A673 (cell line): ENCODE data around the gene C16orf96. TPM values are rescaled to one million over a fixed set of nuclear protein-coding genes. Genes with fewer than 3 reads are reported as not detected.

Experiments used
- BruUV-seq: library from RNA; stranded (reverse); fragments of 400-500 nt; replicated peaks from 2 replicates; lab custom pipeline; 2021; lab: Mats Ljungman, UMichigan
- CTCF ChIA-PET: fragments of 300-600 bp; sonication (Branson Sonifier 250); formaldehyde crosslinking; loops from one replicate; lab custom pipeline; 2022; ENCODE audit warnings: antibody characterized with exemption; lab: Charles Lee
- POLR2A ChIA-PET: fragments of 300-600 bp; sonication (Branson Sonifier 250); formaldehyde crosslinking; loops from one replicate; lab custom pipeline; 2022; ENCODE audit warnings: antibody characterized with exemption; ENCODE audit not compliant: low non-redundant PET; lab: Charles Lee
- DNase-seq: peaks from one replicate; pipeline ENCODE4 v3.0.0-alpha.2; 2015; ENCODE audit warnings: low spot score
- H3K27ac ChIP-seq: fragments of 200-600 bp; sonication (generic); 2 replicates; pipeline ENCODE4 v1.5.1; 2016; ENCODE audit warnings: mixed run types, low read depth, mild to moderate bottlenecking, mixed read lengths, antibody characterized with exemption, low read length; ENCODE audit not compliant: poor library complexity, severe bottlenecking
- H3K27me3 ChIP-seq: fragments of 200-600 bp; sonication (generic); replicated peaks from 2 replicates; pipeline ENCODE4 v1.6.1; 2017; ENCODE audit warnings: mixed run types, low read depth, mild to moderate bottlenecking, mixed read lengths, antibody characterized with exemption, low read length; ENCODE audit not compliant: insufficient read depth, poor library complexity
- H3K36me3 ChIP-seq: fragments of 200-600 bp; sonication (generic); 2 replicates; pipeline ENCODE4 v1.6.1; 2016; ENCODE audit warnings: mixed run types, mild to moderate bottlenecking, mixed read lengths, antibody characterized with exemption, low read length; ENCODE audit not compliant: insufficient read depth, poor library complexity, severe bottlenecking
- H3K4me1 ChIP-seq: fragments of 200-600 bp; sonication (generic); 2 replicates; pipeline ENCODE4 v1.6.1; 2017; ENCODE audit warnings: mixed run types, mild to moderate bottlenecking, mixed read lengths, antibody characterized with exemption, low read length; ENCODE audit not compliant: insufficient read depth, poor library complexity, severe bottlenecking
- H3K4me3 ChIP-seq: fragments of 200-600 bp; sonication (generic); 2 replicates; pipeline ENCODE4 v1.5.1; 2016; ENCODE audit warnings: low read depth, mixed run types, mild to moderate bottlenecking, mixed read lengths, low read length; ENCODE audit not compliant: poor library complexity, severe bottlenecking
- H3K9me3 ChIP-seq: fragments of 200-600 bp; sonication (generic); 2 replicates; pipeline ENCODE4 v1.6.1; 2016; ENCODE audit warnings: mixed run types, low read depth, mild to moderate bottlenecking, mixed read lengths, antibody characterized with exemption, low read length; ENCODE audit not compliant: poor library complexity, severe bottlenecking
- EZH2 ChIP-seq: fragments of 200-600 bp; sonication (generic); IDR thresholded peaks from 2 replicates; pipeline ENCODE4 v1.6.1; 2017; ENCODE audit warnings: borderline replicate concordance, low read depth, mild to moderate bottlenecking, mixed read lengths, antibody characterized with exemption, low read length; ENCODE audit not compliant: poor library complexity, severe bottlenecking
- intact Hi-C: fragments of 100-400 bp; cut with micrococcal nuclease; formaldehyde crosslinking; loops from one replicate; pipeline ENCODE4 v1.10.0; 2022; ENCODE audit not compliant: unreplicated experiment
- total RNA-seq: library from RNA; stranded (reverse); gene quantifications from 2 replicates; pipeline ENCODE4 v1.2.3, GENCODE V29; 2021
- TF ChIP-seq, protein P1 (sequence below): fragments of 300-800, 200-600 bp; sonication (generic); conservative IDR thresholded peaks from 2 replicates; pipeline ENCODE4 v1.5.1; 2017; ENCODE audit warnings: low read depth, mild to moderate bottlenecking, antibody characterized with exemption, low read length, moderate library complexity, mixed read lengths

Gene C16orf96
- total RNA-seq, 1 experiment from 2014 or later: not detected

DNA sequence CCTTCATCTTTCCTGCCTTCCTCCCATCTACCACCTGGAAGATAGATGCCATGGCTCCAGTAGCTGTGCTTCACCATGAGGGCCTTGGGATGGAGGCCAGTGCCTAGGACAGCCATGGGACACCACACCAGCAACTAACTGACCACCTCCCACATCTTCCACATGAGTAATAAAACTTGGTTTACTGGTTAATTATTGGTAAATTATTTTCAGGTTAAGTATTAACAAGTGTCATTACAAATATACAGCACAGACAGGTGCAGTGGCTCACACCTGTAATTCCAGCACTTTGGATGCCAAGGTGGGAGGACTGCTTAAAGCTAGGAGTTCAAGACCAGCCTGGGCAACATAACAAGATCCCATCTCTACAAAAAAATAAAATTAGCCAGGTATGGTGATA is 31.6 kb upstream of the C16orf96 start:
- CTCF ChIA-PET: no interaction called here
- no peak for DNase-seq
- H3K4me1 ChIP-seq: peaks cover 27% of the 10 kb centered on the region
- no TSS peak for BruUV-seq
- POLR2A ChIA-PET: no interaction called here
- no peaks in the 10 kb centered on the region for H3K36me3 ChIP-seq
- intact Hi-C loops: no loop called here
- no peak for TF ChIP-seq EZH2
- TF ChIP-seq, protein P1, sequence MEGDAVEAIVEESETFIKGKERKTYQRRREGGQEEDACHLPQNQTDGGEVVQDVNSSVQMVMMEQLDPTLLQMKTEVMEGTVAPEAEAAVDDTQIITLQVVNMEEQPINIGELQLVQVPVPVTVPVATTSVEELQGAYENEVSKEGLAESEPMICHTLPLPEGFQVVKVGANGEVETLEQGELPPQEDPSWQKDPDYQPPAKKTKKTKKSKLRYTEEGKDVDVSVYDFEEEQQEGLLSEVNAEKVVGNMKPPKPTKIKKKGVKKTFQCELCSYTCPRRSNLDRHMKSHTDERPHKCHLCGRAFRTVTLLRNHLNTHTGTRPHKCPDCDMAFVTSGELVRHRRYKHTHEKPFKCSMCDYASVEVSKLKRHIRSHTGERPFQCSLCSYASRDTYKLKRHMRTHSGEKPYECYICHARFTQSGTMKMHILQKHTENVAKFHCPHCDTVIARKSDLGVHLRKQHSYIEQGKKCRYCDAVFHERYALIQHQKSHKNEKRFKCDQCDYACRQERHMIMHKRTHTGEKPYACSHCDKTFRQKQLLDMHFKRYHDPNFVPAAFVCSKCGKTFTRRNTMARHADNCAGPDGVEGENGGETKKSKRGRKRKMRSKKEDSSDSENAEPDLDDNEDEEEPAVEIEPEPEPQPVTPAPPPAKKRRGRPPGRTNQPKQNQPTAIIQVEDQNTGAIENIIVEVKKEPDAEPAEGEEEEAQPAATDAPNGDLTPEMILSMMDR: no peak
- no peaks in the 10 kb centered on the region for H3K27me3 ChIP-seq
- no peak overlapping the region for H3K27ac ChIP-seq
- H3K9me3 ChIP-seq: no peaks in the 10 kb centered on the region
- H3K4me3 ChIP-seq: no peak overlapping the region

DNA sequence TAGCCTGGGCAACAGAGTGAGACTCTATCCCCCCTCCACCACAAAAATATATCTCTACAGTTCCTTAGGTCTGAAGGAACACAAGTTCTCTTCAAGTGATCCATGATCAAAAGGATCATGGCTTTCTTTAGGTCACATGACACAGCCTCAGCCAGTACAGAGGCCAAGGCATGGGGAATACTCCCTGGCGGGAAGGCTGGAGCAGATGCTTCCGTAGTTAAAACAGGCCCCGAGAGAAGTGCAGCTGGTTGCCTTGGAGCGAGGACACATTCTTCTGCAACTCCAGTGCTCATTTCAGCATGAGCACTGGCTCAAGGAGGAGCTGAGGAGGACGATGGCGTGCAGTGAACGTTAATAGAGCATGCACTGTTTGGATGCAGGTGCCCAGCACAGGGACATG is 31.1 kb upstream of the C16orf96 start:
- peaks cover 27% of the 10 kb centered on the region for H3K4me1 ChIP-seq
- no peak for DNase-seq
- intact Hi-C loops: no loop called here
- no peak overlapping the region for H3K4me3 ChIP-seq
- ChIA-PET POLR2A (no interaction called here), CTCF (no interaction called here)
- BruUV-seq: no TSS peak
- no peak overlapping the region for H3K27ac ChIP-seq
- no peak for TF ChIP-seq EZH2
- TF ChIP-seq, protein P1: no peak
- H3K9me3 ChIP-seq: no peaks in the 10 kb centered on the region
- no peaks in the 10 kb centered on the region for H3K27me3 ChIP-seq
- no peaks in the 10 kb centered on the region for H3K36me3 ChIP-seq

DNA sequence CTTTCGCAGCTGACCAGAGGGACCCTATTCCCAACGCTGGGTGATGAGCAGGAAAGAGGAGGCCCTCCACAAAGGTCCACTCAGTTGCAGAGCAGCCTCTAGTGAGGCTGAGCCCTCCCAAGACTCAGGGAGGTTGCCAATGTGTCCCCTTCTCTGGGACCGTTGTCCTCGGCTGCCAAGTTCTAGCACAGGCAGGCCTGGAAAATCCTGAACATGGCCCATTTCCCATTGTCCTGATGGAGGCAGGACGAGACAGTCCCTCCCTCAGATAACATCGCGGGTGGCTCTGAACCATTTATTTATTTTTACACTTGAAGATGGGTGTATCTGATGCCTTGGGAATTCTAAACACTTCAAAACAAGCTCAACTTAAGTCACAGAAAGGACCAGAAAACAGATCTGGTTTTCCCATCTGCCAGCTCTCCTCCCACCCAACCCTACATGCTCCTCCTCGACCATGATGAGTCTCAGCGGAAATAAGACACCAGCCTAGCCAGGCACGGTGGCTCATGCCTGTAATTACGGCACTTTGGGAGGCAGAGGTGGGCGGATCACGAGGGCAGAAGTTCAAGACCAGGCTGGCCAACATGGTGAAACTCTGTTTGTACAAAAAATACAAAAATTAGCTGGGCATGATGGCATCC is 30.4 kb upstream of the C16orf96 start:
- POLR2A ChIA-PET: no interaction called here
- no peak for TF ChIP-seq EZH2
- TF ChIP-seq, protein P1: no peak
- intact Hi-C loops: no loop called here
- no peaks in the 10 kb centered on the region for H3K27me3 ChIP-seq
- no peaks in the 10 kb centered on the region for H3K9me3 ChIP-seq
- DNase-seq: no peak
- CTCF ChIA-PET: no interaction called here
- H3K36me3 ChIP-seq: no peaks in the 10 kb centered on the region
- H3K4me3 ChIP-seq: no peak overlapping the region
- no peak overlapping the region for H3K27ac ChIP-seq
- H3K4me1 ChIP-seq: peaks cover 24% of the 10 kb centered on the region
- BruUV-seq: no TSS peak
